OCI-LY3 (cell line): Measurements from ENCODE around the gene SEMA5B.
A peak's percentile ranks its signal among the peaks of the same experiment; 100 is the strongest.

Experiments
- H2AFZ ChIP-seq: fragments of 200-600, 300-600 bp; shearing (Covaris generic); 2 replicates; pipeline ENCODE4 v1.6.0; 2014; ENCODE audit warnings: antibody characterized with exemption, low read depth, low read length
- H3K27ac ChIP-seq: fragments of 200-600, 300-600 bp; sonication (generic); 2 replicates; pipeline ENCODE4 v1.5.1; 2014; ENCODE audit warnings: mild to moderate bottlenecking, low read length, moderate library complexity, mixed read lengths
- H3K27me3 ChIP-seq: fragments of 200-600, 300-600 bp; sonication (generic); 2 replicates; pipeline ENCODE4 v1.6.1; 2014; ENCODE audit warnings: low read depth, low read length, mixed read lengths
- H3K36me3 ChIP-seq: fragments of 200-600, 300-600 bp; sonication (generic); replicated peaks from 2 replicates; pipeline ENCODE3; 2014; ENCODE audit warnings: low read depth, low read length, mixed read lengths
- H3K4me1 ChIP-seq: fragments of 300-600, 200-600 bp; sonication (generic); 2 replicates; pipeline ENCODE4 v1.6.1; 2014; ENCODE audit warnings: low read length, mixed read lengths
- H3K4me2 ChIP-seq: fragments of 200-600, 300-600 bp; sonication (generic); 2 replicates; pipeline ENCODE4 v1.6.1; 2014; ENCODE audit warnings: low read length, mixed read lengths
- H3K4me3 ChIP-seq: fragments of 300-600, 200-600 bp; sonication (generic); 2 replicates; pipeline ENCODE4 v1.5.1; 2014; ENCODE audit warnings: antibody characterized with exemption, mild to moderate bottlenecking, low read length, moderate library complexity
- H3K79me2 ChIP-seq: fragments of 300-600, 200-600 bp; shearing (Covaris generic); 2 replicates; pipeline ENCODE4 v1.6.1; 2014; ENCODE audit warnings: mild to moderate bottlenecking, low read length, mixed read lengths
- H3K9ac ChIP-seq: fragments of 300-600, 200-600 bp; shearing (Covaris generic); 2 replicates; pipeline ENCODE4 v1.6.0; 2014; ENCODE audit warnings: mild to moderate bottlenecking, low read length, moderate library complexity
- H3K9me3 ChIP-seq: fragments of 200-600, 300-600 bp; shearing (Covaris generic); 2 replicates; pipeline ENCODE4 v1.6.1; 2014; ENCODE audit warnings: low read length, mixed read lengths; ENCODE audit not compliant: insufficient read depth
- H4K20me1 ChIP-seq: fragments of 200-600, 300-600 bp; sonication (generic); 2 replicates; pipeline ENCODE4 v1.6.1; 2016; ENCODE audit warnings: low read length, mixed read lengths; ENCODE audit not compliant: insufficient read depth
- EZH2phosphoT487 ChIP-seq: fragments of 200-600 bp; shearing (Covaris generic); IDR thresholded peaks from 2 replicates; pipeline ENCODE4 v1.6.1; 2018; ENCODE audit warnings: antibody characterized with exemption, mixed run types, low read depth
- TF ChIP-seq, protein P1 (sequence below): fragments of 200-600, 300-600 bp; sonication (generic); IDR thresholded peaks from 2 replicates; pipeline ENCODE4 v1.5.1; 2014; ENCODE audit warnings: antibody characterized with exemption, low read length, low read depth

The SEMA5B gene, protein sequence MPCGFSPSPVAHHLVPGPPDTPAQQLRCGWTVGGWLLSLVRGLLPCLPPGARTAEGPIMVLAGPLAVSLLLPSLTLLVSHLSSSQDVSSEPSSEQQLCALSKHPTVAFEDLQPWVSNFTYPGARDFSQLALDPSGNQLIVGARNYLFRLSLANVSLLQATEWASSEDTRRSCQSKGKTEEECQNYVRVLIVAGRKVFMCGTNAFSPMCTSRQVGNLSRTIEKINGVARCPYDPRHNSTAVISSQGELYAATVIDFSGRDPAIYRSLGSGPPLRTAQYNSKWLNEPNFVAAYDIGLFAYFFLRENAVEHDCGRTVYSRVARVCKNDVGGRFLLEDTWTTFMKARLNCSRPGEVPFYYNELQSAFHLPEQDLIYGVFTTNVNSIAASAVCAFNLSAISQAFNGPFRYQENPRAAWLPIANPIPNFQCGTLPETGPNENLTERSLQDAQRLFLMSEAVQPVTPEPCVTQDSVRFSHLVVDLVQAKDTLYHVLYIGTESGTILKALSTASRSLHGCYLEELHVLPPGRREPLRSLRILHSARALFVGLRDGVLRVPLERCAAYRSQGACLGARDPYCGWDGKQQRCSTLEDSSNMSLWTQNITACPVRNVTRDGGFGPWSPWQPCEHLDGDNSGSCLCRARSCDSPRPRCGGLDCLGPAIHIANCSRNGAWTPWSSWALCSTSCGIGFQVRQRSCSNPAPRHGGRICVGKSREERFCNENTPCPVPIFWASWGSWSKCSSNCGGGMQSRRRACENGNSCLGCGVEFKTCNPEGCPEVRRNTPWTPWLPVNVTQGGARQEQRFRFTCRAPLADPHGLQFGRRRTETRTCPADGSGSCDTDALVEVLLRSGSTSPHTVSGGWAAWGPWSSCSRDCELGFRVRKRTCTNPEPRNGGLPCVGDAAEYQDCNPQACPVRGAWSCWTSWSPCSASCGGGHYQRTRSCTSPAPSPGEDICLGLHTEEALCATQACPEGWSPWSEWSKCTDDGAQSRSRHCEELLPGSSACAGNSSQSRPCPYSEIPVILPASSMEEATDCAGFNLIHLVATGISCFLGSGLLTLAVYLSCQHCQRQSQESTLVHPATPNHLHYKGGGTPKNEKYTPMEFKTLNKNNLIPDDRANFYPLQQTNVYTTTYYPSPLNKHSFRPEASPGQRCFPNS

DNA sequence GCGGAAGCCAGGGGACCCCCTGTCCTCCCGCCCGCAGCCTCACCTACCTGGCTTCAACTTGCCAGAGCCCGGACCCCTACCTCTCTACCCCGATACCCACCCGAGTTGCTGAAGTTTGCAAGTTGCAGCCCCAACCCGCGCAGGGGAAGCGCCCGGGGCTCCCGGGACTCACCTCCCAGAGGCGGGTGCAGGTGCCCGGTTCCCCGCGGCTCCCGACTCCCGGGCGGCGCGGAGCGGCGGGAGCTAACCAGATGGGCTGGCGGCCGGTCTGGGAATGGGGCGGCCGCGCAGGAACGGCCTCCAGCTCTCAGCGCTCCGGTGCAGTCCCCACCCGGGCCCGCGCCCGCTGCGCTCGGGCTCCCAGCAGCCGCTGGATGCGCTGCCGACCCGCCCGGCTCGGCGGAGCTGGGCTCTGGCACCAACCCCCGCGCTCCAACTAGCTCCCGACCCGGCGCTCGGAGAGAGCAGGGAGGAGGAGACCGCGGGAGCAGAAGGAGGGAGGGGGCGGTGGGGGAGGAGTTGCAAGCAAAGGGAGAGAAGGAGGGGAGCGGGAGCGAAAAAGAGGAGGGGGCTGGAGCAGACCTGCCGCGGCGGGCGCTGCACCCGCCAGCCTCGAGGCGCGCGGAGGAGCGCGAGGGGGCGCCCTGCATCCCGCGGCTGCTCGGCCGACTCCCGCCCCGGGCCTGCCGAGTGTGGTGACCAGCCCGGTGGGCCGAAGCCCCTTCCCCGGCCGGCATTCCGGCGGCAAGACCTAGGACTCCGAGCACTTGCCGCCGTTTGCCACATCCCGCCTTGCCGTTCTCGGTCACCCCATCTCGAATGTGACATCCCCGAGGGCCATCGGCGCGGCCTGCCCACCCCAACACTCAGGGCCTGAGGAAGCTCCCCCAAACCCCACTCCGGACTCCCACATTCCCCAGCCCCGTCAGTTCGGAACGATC, at the start of gene SEMA5B:
SEMA5B (minus strand) TSS at position 472 of the 941 bp plus-strand sequence. CDS start 66,500 bp downstream, outside the sequence.
- H2AFZ ChIP-seq: peak within 1 kb of the TSS; percentile 96
- no peaks in the 10 kb centered on the region for H3K9me3 ChIP-seq
- H3K36me3 ChIP-seq: no peaks in the 10 kb centered on the region
- peak within 1 kb of the TSS; percentile 74 for H3K9ac ChIP-seq
- TF ChIP-seq, protein P1, sequence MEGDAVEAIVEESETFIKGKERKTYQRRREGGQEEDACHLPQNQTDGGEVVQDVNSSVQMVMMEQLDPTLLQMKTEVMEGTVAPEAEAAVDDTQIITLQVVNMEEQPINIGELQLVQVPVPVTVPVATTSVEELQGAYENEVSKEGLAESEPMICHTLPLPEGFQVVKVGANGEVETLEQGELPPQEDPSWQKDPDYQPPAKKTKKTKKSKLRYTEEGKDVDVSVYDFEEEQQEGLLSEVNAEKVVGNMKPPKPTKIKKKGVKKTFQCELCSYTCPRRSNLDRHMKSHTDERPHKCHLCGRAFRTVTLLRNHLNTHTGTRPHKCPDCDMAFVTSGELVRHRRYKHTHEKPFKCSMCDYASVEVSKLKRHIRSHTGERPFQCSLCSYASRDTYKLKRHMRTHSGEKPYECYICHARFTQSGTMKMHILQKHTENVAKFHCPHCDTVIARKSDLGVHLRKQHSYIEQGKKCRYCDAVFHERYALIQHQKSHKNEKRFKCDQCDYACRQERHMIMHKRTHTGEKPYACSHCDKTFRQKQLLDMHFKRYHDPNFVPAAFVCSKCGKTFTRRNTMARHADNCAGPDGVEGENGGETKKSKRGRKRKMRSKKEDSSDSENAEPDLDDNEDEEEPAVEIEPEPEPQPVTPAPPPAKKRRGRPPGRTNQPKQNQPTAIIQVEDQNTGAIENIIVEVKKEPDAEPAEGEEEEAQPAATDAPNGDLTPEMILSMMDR: peak; percentile 57
- TF ChIP-seq EZH2phosphoT487: no peak
- H3K4me2 ChIP-seq: peak within 1 kb of the TSS; percentile 99
- H3K4me3 ChIP-seq: peak within 1 kb of the TSS; percentile 93
- peaks cover 33% of the 10 kb centered on the region for H3K27me3 ChIP-seq
- no peaks in the 10 kb centered on the region for H4K20me1 ChIP-seq
- no peak within 1 kb of the TSS for H3K27ac ChIP-seq
- peaks cover 5% of the 10 kb centered on the region; the same call in 1 of the 2 replicates for H3K4me1 ChIP-seq
- H3K79me2 ChIP-seq: no peaks in the 10 kb centered on the region

DNA sequence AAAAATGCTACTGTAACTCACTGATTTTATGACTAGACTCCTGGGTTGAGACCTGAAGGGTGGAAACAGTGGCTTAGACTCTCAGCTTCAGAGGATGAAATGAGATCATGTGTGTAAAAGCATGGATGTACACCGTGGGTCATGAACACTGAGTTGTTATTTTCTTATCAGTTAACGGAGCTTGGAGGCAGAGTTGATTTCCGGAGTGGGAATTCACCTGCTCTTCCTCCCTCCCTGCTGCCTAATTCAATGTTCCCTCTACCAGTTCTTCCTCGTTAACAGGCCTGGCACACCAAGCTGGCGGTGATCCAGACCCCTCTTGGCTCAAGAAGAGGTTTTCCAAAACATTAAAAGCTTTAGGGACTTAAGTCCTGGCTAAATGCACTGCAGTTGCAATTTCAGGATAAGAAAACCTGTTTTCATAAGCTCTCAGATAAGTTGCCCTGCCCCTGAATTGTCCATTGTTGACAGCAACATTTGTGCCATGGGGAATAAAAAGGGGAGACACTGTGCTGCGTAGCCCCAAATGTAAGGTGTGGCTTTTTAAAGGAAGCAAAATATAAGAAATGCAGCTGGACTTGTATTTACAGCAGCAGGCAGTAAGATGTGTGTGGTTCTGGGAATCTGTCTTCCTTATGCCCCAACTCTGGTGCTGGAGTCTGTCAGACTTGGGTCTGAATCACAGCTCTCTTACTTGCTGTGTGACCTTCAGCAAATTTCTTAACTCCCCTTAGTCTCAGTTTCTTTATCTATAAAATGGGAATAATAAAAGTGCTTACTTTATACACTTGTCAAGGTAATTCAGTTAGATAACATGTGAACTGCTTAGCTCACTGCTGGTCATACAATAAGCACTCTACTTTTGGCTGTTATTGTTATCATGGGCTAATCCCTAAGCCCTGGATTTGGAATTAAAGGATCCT, 49.2 kb upstream of the SEMA5B start:
- Histone ChIP-seq H3K4me3 (no peak overlapping the region), H3K9ac (no peak overlapping the region), H3K27me3 (no peaks in the 10 kb centered on the region), H3K9me3 (no peaks in the 10 kb centered on the region), H2AFZ (no peak overlapping the region), H3K4me2 (no peak overlapping the region), H4K20me1 (peaks cover 76% of the 10 kb centered on the region), H3K27ac (no peak overlapping the region), H3K79me2 (peaks cover 96% of the 10 kb centered on the region), H3K4me1 (no peaks in the 10 kb centered on the region), H3K36me3 (no peaks in the 10 kb centered on the region)
- TF ChIP-seq, protein P1: no peak
- TF ChIP-seq EZH2phosphoT487: no peak

DNA sequence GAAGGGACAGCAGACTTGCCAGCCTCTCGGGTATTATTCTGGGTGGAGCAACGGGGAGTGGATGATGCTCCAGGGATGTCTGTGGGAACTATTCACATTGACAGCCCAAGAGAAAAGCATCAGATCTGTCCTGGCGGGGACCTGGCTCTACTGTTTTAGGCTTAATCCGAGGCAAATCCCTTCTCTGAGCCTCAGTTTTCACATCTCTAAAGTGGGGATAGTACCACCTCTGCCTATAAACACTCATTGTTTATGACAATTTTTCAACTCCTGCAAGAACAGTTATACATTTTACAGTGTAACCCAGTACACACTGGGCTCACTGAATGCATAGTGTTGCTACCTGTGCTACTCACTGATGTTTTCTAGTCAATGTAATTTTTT, 48.5 kb upstream of the SEMA5B start:
- Histone ChIP-seq H3K4me2 (no peak overlapping the region), H3K79me2 (peaks cover 96% of the 10 kb centered on the region), H3K36me3 (no peaks in the 10 kb centered on the region), H4K20me1 (peaks cover 76% of the 10 kb centered on the region), H3K4me3 (no peak overlapping the region), H3K27ac (no peak overlapping the region), H3K9me3 (no peaks in the 10 kb centered on the region), H3K4me1 (no peaks in the 10 kb centered on the region), H2AFZ (no peak overlapping the region), H3K9ac (no peak overlapping the region), H3K27me3 (no peaks in the 10 kb centered on the region)
- TF ChIP-seq, protein P1: no peak
- TF ChIP-seq EZH2phosphoT487: no peak
